ENCODE data around the gene TRIM33.
"Not testable (repeated sequence)": the region's sequence is repeated elsewhere in the genome, so short reads cannot be mapped to it uniquely, and the experiment has no call there.

GRCh38 chr1:114369266-114369919 is 141.6 kb downstream of the TRIM33 start:
- not testable (repeated sequence) for TF ChIP-seq POLR2A, CTCF (IDR thresholded peaks at IDR 0.05)
